Mesenchymal stem cell (in vitro differentiated cells and primary cell): ENCODE results near the gene PLA2G12B. TPM values are rescaled to one million over a fixed set of nuclear protein-coding genes. Genes with fewer than 3 reads are reported as not detected.

Experiments
- DNase-seq: peaks from one replicate; pipeline ENCODE4 v3.0.0-alpha.2; 2013
- H2AFZ ChIP-seq: one replicate; pipeline ENCODE4 v1.6.1; 2013; ENCODE audit warnings: low read depth, mild to moderate bottlenecking, control low read depth, inconsistent platforms, low read length, moderate library complexity
- H2AK5ac ChIP-seq: 2 replicates; pipeline ENCODE4 v1.6.1; 2013; ENCODE audit warnings: low read length, moderate library complexity, mild to moderate bottlenecking, inconsistent platforms; ENCODE audit not compliant: severe bottlenecking
- H2BK120ac ChIP-seq: one replicate; pipeline ENCODE4 v1.6.1; 2013; ENCODE audit warnings: low read depth, mild to moderate bottlenecking, inconsistent platforms, low read length, moderate library complexity
- H2BK12ac ChIP-seq, 2 experiments: one replicate each; pipeline ENCODE4 v1.6.1; 2013; ENCODE audit warnings: inconsistent platforms in 2 of 2, low read length in 2 of 2, mild to moderate bottlenecking in 2 of 2, moderate library complexity in 2 of 2, control low read depth in 1 of 2
- H2BK15ac ChIP-seq: one replicate; pipeline ENCODE4 v1.6.1; 2013; ENCODE audit warnings: mild to moderate bottlenecking, low read depth, inconsistent platforms; ENCODE audit not compliant: poor library complexity, severe bottlenecking
- H2BK5ac ChIP-seq: 2 replicates; pipeline ENCODE4 v1.6.1; 2013; ENCODE audit warnings: low read depth, mild to moderate bottlenecking, low read length, control low read depth, inconsistent platforms; ENCODE audit not compliant: poor library complexity, severe bottlenecking
- H3K14ac ChIP-seq, 2 experiments: one replicate each; pipeline ENCODE4 v1.6.1; 2013; ENCODE audit warnings: inconsistent platforms in 2 of 2, low read length in 2 of 2, control low read depth in 1 of 2, mild to moderate bottlenecking in 1 of 2, moderate library complexity in 1 of 2
- H3K18ac ChIP-seq, 2 experiments: one replicate each; pipeline ENCODE4 v1.6.1; 2013; ENCODE audit warnings: inconsistent platforms in 2 of 2, low read length in 2 of 2, control low read depth in 1 of 2, low read depth in 1 of 2, mild to moderate bottlenecking in 1 of 2
- H3K23ac ChIP-seq, 2 experiments: one replicate each; pipeline ENCODE4 v1.6.1; 2013; ENCODE audit warnings: inconsistent platforms in 2 of 2, low read length in 2 of 2, mild to moderate bottlenecking in 2 of 2, moderate library complexity in 2 of 2, control low read depth in 1 of 2
- H3K27ac ChIP-seq: 2 replicates; pipeline ENCODE4 v1.5.1; 2013; ENCODE audit warnings: mild to moderate bottlenecking, moderate library complexity, low read length, control low read depth, inconsistent platforms; ENCODE audit not compliant: poor library complexity, severe bottlenecking
- H3K27me3 ChIP-seq, 2 experiments: 2 replicates each; pipeline versions ENCODE4 v1.6.1 to v1.7.0; 2013; ENCODE audit warnings: low read length in 2 of 2, mild to moderate bottlenecking in 2 of 2, moderate library complexity in 2 of 2, control low read depth in 1 of 2, inconsistent platforms in 1 of 2; ENCODE audit not compliant: control insufficient read depth in 1 of 2, insufficient read depth in 1 of 2
- H3K36me3 ChIP-seq, 2 experiments: 2 replicates each; pipeline versions ENCODE4 v1.6.1 to v1.7.0; 2013; ENCODE audit warnings: low read length in 2 of 2, control low read depth in 1 of 2, inconsistent platforms in 1 of 2, low read depth in 1 of 2, mild to moderate bottlenecking in 1 of 2; ENCODE audit not compliant: insufficient read depth in 2 of 2, control insufficient read depth in 1 of 2
- H3K4ac ChIP-seq, 2 experiments: one replicate each; pipeline ENCODE4 v1.6.1; 2013; ENCODE audit warnings: inconsistent platforms in 2 of 2, low read length in 2 of 2, mild to moderate bottlenecking in 2 of 2, moderate library complexity in 2 of 2, control low read depth in 1 of 2, low read depth in 1 of 2
- H3K4me1 ChIP-seq: 2 replicates; pipeline ENCODE4 v1.6.1; 2013; ENCODE audit warnings: low read depth, low read length, control low read depth; ENCODE audit not compliant: control insufficient read depth, insufficient read depth
- H3K4me2 ChIP-seq: 2 replicates; pipeline ENCODE4 v1.6.1; 2013; ENCODE audit warnings: low read length, mild to moderate bottlenecking, inconsistent platforms; ENCODE audit not compliant: poor library complexity, severe bottlenecking
- H3K4me3 ChIP-seq, 2 experiments: 2 replicates each; pipeline versions ENCODE4 v1.5.1 to v1.7.0; 2013; ENCODE audit warnings: low read length in 2 of 2, mild to moderate bottlenecking in 2 of 2, control low read depth in 1 of 2, low read depth in 1 of 2; ENCODE audit not compliant: insufficient read depth in 1 of 2
- H3K79me1 ChIP-seq: replicated peaks from 2 replicates; pipeline ENCODE4 v1.6.1; 2013; ENCODE audit warnings: mild to moderate bottlenecking, control low read depth, low read length, inconsistent platforms; ENCODE audit not compliant: poor library complexity, severe bottlenecking
- H3K9ac ChIP-seq: 2 replicates; pipeline ENCODE4 v1.7.0; 2013; ENCODE audit warnings: mild to moderate bottlenecking, low read length, moderate library complexity
- H3K9me3 ChIP-seq: 2 replicates; pipeline ENCODE4 v1.7.0; 2013; ENCODE audit warnings: mild to moderate bottlenecking, low read length; ENCODE audit not compliant: control insufficient read depth
- H4K8ac ChIP-seq: one replicate; pipeline ENCODE4 v1.6.1; 2013; ENCODE audit warnings: inconsistent platforms, mild to moderate bottlenecking, low read length, moderate library complexity
- H4K91ac ChIP-seq: one replicate; pipeline ENCODE4 v1.6.1; 2013; ENCODE audit warnings: mild to moderate bottlenecking, low read length, inconsistent platforms
- WGBS: methylation state at CpG from one replicate; pipeline ENCODE4 v1.1.7; 2013; ENCODE audit warnings: mixed read lengths; 5-methylcytosine and 5-hydroxymethylcytosine counted together
- polyA plus RNA-seq, 2 experiments: library from polyadenylated mRNA; stranded (reverse); fragments of 200-250 nt; gene quantifications; one replicate each; pipeline ENCODE4 v1.2.3, GENCODE V29; 2013

Gene PLA2G12B
- polyA plus RNA-seq (2013, experiment 1 of 2): not detected
- polyA plus RNA-seq (2013, experiment 2 of 2): not detected

DNA sequence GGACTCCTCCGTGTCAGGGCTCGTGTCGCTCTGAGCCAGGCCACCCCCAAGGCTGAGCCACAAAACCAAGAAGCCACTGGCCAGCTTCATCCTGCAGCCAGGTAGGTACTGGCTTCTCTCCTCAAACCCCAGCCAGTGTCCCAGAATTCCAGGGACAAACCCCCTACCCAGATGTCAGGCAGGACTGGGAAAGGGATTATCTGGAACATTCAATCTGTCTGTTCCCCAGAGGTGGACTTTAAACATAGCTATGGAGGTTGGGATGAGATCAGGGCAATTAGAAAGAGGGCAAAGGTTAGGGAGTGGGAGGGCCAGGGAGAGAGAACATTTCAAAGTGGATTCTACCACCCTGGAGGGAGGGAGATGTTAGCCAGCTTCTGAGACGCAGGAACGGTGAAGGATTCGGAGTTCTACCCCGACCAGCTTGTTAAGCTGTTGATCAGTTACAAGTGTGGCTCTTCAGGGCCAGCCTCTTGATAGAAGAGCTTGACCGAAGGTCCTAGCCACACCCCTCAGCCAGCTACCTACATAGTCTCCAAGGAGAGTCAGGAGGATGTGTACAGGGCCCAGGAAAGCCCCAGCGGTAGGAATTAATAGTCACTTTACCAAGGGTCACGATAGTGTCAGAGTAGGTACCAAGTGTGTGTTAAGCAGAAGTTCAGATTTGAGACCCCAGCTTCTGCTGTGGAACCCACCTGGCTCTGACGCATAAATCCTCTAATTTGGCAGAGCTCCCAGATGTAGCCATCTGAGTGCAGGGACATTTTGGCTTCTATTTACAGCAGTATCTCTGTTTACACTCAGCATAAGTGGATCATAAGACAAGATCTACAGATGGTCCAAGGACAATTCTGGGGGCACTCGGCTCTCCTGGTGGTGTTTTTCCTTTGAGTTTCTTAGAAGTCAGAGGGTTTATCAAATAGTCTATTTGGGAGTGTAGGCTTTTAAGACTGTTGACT is at the start of gene PLA2G12B:
Gene PLA2G12B (minus strand): TSS at position 211 of the 959 bp plus-strand sequence. CDS start 121 bp downstream, at position 90.
- Histone ChIP-seq H3K14ac (peak within 1 kb of the TSS in 1 of 2 experiments; percentile 55), H3K9me3 (no peaks in the 10 kb centered on the region), H2AK5ac (no peak within 1 kb of the TSS), H2BK5ac (no peak within 1 kb of the TSS), H3K4me2 (no peak within 1 kb of the TSS), H2BK120ac (no peak within 1 kb of the TSS), H3K4ac (peak within 1 kb of the TSS in 1 of 2 experiments; percentile 5), H2AFZ (peak within 1 kb of the TSS; percentile 27), H3K4me3 (peak within 1 kb of the TSS in 1 of 2 experiments; percentile 47), H2BK15ac (no peak within 1 kb of the TSS), H2BK12ac (no peak within 1 kb of the TSS), H3K27ac (no peak within 1 kb of the TSS), H3K27me3 (peaks cover 17 to 32% of the 10 kb centered on the region in 2 experiments), H3K23ac (no peak within 1 kb of the TSS), H4K8ac (peak within 1 kb of the TSS; percentile 15), H3K4me1 (peaks cover 2% of the 10 kb centered on the region), H3K36me3 (peaks cover 0 to 3% of the 10 kb centered on the region in 2 experiments), H3K18ac (no peak within 1 kb of the TSS), H3K79me1 (no peaks in the 10 kb centered on the region), H4K91ac (no peak within 1 kb of the TSS), H3K9ac (no peak within 1 kb of the TSS)
- WGBS: 80% methylated on average over 12 of the region's 12 CpGs
- DNase-seq: no peak

DNA sequence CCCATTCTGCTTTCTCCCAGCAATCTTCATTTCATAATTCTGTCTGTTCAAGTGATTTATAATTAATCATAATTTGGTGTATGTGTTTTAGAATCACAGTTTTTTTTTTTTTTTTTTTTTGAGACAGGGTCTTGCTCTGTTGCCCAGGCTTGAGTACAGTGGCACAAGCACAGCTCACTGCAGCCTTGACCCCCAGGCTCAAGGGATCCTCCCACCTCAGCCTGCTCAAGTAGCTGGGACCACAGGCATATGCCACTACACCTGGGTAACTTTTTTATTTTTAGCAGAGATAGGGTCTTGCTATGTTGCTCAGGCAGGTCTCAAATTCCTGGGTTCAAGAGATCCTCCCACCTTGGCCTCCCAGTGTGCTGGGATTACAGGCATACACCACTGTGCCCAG is 49.2 kb upstream of the PLA2G12B start:
- H2BK120ac ChIP-seq: no peak overlapping the region
- H3K27ac ChIP-seq: no peak overlapping the region
- H3K14ac ChIP-seq: no peak overlapping the region
- peaks cover 5 to 84% of the 10 kb centered on the region in 2 experiments for H3K36me3 ChIP-seq
- H3K23ac ChIP-seq: no peak overlapping the region
- no peak overlapping the region for H2BK12ac ChIP-seq
- H3K4ac ChIP-seq: no peak overlapping the region
- H2AFZ ChIP-seq: no peak overlapping the region
- DNase-seq: no peak
- no peak overlapping the region for H3K9ac ChIP-seq
- no peak overlapping the region for H3K18ac ChIP-seq
- H3K27me3 ChIP-seq: no peaks in the 10 kb centered on the region
- no peak overlapping the region for H4K91ac ChIP-seq
- no peak overlapping the region for H2BK15ac ChIP-seq
- H2AK5ac ChIP-seq: no peak overlapping the region
- no peaks in the 10 kb centered on the region for H3K9me3 ChIP-seq
- no peaks in the 10 kb centered on the region for H3K4me1 ChIP-seq
- no peak overlapping the region for H4K8ac ChIP-seq
- no peak overlapping the region for H2BK5ac ChIP-seq
- no peak overlapping the region for H3K4me3 ChIP-seq
- H3K4me2 ChIP-seq: no peak overlapping the region
- no peaks in the 10 kb centered on the region for H3K79me1 ChIP-seq

- no peaks in the 10 kb centered on the region for H3K27me3 ChIP-seq
- no peak overlapping the region for H3K9ac ChIP-seq
- H3K4me1 ChIP-seq: no peaks in the 10 kb centered on the region
- no peak for DNase-seq
- no peak overlapping the region for H2AK5ac ChIP-seq
- H3K4me3 ChIP-seq: no peak overlapping the region
- over 99% methylated on average over 3 of the region's 3 CpGs for WGBS
- H3K27ac ChIP-seq: no peak overlapping the region
- no peak overlapping the region for H3K18ac ChIP-seq
- H3K36me3 ChIP-seq: peaks cover 6 to 59% of the 10 kb centered on the region in 2 experiments
- H2BK5ac ChIP-seq: no peak overlapping the region
- H3K79me1 ChIP-seq: no peaks in the 10 kb centered on the region
- no peak overlapping the region for H2BK12ac ChIP-seq
- no peak overlapping the region for H2AFZ ChIP-seq
- no peak overlapping the region for H3K23ac ChIP-seq
- H3K4me2 ChIP-seq: no peak overlapping the region
- no peak overlapping the region for H2BK15ac ChIP-seq
- H3K4ac ChIP-seq: no peak overlapping the region
- H2BK120ac ChIP-seq: no peak overlapping the region
- H3K14ac ChIP-seq: no peak overlapping the region
- H4K8ac ChIP-seq: no peak overlapping the region
- H4K91ac ChIP-seq: no peak overlapping the region
- peaks cover 8% of the 10 kb centered on the region for H3K9me3 ChIP-seq
Measured at GRCh38 chr10:73000973-73001372, 46.4 kb upstream of the PLA2G12B start.

GRCh38 chr10:72997099-72997498 is 42.5 kb upstream of the PLA2G12B start:
- Histone ChIP-seq H2AK5ac (no peak overlapping the region), H3K4me3 (no peak overlapping the region), H3K14ac (no peak overlapping the region), H3K27me3 (no peaks in the 10 kb centered on the region), H4K8ac (no peak overlapping the region), H3K27ac (no peak overlapping the region), H3K79me1 (no peaks in the 10 kb centered on the region), H3K18ac (no peak overlapping the region), H3K4me2 (no peak overlapping the region), H2BK120ac (no peak overlapping the region), H2BK15ac (no peak overlapping the region), H3K9me3 (peaks cover 8% of the 10 kb centered on the region), H3K9ac (no peak overlapping the region), H2BK12ac (no peak overlapping the region), H4K91ac (no peak overlapping the region), H3K36me3 (peaks cover 2 to 23% of the 10 kb centered on the region in 2 experiments), H2BK5ac (no peak overlapping the region), H2AFZ (no peak overlapping the region), H3K4ac (no peak overlapping the region), H3K4me1 (no peaks in the 10 kb centered on the region), H3K23ac (no peak overlapping the region)
- no peak for DNase-seq
- WGBS: 100% methylated on average over 1 of the region's 2 CpGs
